Activated CD4-positive, alpha-beta T cell treated with anti-CD3 and anti-CD28 coated beads, Interleukin-2, amount 10 ng/mL, durations not matched to agents 7 days and 5 days (primary cell): Measurements from ENCODE around the gene TMEM217. TPM values are rescaled to one million over a fixed set of nuclear protein-coding genes. Genes with fewer than 3 reads are reported as not detected.
"Not testable (repeated sequence)": the region's sequence is repeated elsewhere in the genome, so short reads cannot be mapped to it uniquely, and the experiment has no call there.

Experiments used
- CTCF ChIA-PET: fragments of 350-600 bp; sonication (Branson Sonifier 250); formaldehyde crosslinking; loops from one replicate; lab custom pipeline; 2021; ENCODE audit warnings: antibody characterized with exemption; lab: Charles Lee
- POLR2A ChIA-PET: fragments of 350-600 bp; sonication (Branson Sonifier 250); formaldehyde crosslinking; loops from one replicate; lab custom pipeline; 2021; ENCODE audit warnings: antibody characterized with exemption; lab: Charles Lee
- DNase-seq: peaks from one replicate; pipeline ENCODE4 v3.0.0-alpha.2; 2020
- H3K27ac Mint-ChIP-seq: one replicate; pipeline ENCODE4 v1.8.0; 2021; ENCODE audit warnings: mild to moderate bottlenecking, moderate library complexity, mixed read lengths
- H3K27me3 Mint-ChIP-seq: one replicate; pipeline ENCODE4 v1.8.0; 2021; ENCODE audit warnings: mixed read lengths
- H3K36me3 Mint-ChIP-seq: one replicate; pipeline ENCODE4 v1.8.0; 2021; ENCODE audit warnings: low read depth, mixed read lengths
- H3K4me1 Mint-ChIP-seq: one replicate; pipeline ENCODE4 v1.8.0; 2021; ENCODE audit warnings: mixed read lengths
- H3K4me3 Mint-ChIP-seq: one replicate; pipeline ENCODE4 v1.8.0; 2021; ENCODE audit warnings: mild to moderate bottlenecking, moderate library complexity, mixed read lengths
- H3K9me3 Mint-ChIP-seq: one replicate; pipeline ENCODE4 v1.8.0; 2021; ENCODE audit warnings: mixed read lengths
- total RNA-seq, 2 experiments: library from RNA; stranded (reverse); gene quantifications; one replicate each; pipeline ENCODE4 v1.2.3, GENCODE V29; 2021

The TMEM217 gene
- total RNA-seq, 2 experiments from 2014 or later: 0.92 to 1.3 TPM

DNA sequence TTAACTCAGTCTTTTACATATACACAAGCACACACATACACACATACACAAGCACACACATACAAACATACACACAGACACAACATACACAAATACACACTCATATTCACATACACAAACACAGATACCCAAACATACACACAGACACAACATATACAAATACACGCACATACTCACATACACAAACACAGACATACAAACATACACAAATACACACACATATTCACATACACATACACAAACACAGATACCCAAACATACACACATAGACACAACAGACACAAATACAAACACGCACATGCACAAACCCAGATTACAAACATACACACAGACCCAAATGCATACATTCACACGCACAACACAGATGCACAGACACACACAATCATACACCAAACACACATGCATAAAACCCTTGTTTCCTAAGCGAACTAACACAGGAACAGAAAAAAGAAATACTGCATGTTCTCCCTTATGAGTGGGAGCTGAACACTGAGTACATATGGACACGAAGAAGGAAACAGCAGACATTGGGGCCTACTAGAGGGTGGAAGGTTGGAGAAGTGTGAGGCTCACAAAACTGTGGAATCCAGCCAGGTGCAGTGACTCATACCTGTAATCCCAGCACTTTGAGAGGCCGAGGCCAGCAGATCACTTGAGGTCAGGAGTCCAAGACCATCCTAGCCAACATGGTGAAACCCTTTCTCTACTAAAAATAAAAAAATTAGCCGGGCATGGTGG is 53.8 kb downstream of the TMEM217 start:
- Mint-ChIP-seq H3K4me1 (peaks cover 66% of the 10 kb centered on the region), H3K9me3 (no peaks in the 10 kb centered on the region), H3K36me3 (peaks cover 7% of the 10 kb centered on the region), H3K27ac (peak overlapping the region; percentile 1), H3K27me3 (no peaks in the 10 kb centered on the region), H3K4me3 (no peak overlapping the region)
- CTCF ChIA-PET: interaction anchor here (1.2 to 14.4 kb wide), 9 partner anchors 9 to 186 kb away, joined by 3 to 482 read pairs (median 9); partner anchors contain the start of gene PIM1
- no peak for DNase-seq
- POLR2A ChIA-PET: no interaction called here

DNA sequence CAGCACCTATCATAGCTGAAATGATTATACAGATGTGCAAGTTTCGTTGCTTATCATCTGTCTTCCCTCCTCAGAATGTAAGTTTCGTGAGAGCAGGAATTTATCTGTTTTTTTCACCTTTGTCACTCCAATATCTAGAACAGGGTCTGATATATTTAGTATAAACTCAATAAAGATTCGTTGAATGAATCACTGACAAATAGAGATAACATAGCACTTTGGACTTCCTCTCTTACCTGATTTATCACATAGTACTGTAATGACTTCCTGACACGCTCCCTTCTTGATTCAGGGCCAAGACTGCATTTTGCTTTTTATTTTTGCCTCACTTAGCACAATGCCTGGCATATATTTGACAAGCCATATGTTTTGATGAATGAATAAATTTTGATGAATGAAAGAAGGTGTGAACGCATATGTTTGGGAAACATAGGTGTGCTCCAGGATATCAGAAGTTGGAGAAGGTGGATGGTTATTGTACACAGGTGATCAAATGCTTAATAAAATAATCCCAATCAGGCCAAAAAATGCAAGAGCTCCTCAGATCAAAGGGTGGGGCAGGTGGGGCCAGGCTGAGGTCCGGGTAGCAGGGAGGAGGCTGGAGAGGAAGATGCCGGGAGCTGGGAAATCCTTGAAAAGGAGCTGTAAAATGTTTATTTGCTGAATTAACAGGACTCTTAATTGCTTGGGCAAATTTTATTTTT is 55.0 kb downstream of the TMEM217 start:
- H3K4me1 Mint-ChIP-seq: peaks cover 58% of the 10 kb centered on the region
- no peaks in the 10 kb centered on the region for H3K27me3 Mint-ChIP-seq
- peak overlapping the region; percentile 72 for H3K27ac Mint-ChIP-seq
- ChIA-PET POLR2A (interaction anchor here (0.7 kb wide), 1 partner anchor 21 kb away, joined by 4 read pairs; no protein-coding TSS in a partner anchor), CTCF (interaction anchor here (0.6 to 3.9 kb wide), 8 partner anchors 8 to 184 kb away, joined by 3 to 20 read pairs (median 4); no protein-coding TSS in a partner anchor)
- H3K9me3 Mint-ChIP-seq: no peaks in the 10 kb centered on the region
- no peak overlapping the region for H3K4me3 Mint-ChIP-seq
- no peak for DNase-seq
- peaks cover 4% of the 10 kb centered on the region for H3K36me3 Mint-ChIP-seq

DNA sequence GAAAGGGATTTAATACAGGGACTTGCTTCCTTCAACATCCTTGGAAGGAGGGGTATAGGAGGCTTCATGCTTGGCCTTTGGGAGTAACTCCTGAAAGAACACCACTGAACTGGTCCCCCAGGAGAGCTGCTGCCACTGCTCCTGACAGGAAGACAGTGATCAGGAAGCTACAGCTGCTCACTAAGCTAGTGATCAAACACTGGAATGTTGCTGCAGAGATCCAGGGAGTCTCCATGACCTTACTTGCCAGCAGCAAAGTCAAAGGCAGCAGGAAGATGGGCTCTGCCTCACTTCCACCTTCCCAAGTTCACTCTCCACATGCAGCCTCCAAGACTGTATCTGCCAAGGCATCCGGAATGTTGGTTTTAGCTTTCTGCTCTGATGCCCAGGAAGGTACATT is 56.2 kb downstream of the TMEM217 start:
- peak overlapping the region; percentile 55 for H3K27ac Mint-ChIP-seq
- H3K27me3 Mint-ChIP-seq: no peaks in the 10 kb centered on the region
- CTCF ChIA-PET: interaction anchor here (1.2 to 3.9 kb wide), 4 partner anchors 8 to 183 kb away, joined by 4 to 20 read pairs (median 8); no protein-coding TSS in a partner anchor
- peaks cover 46% of the 10 kb centered on the region for H3K4me1 Mint-ChIP-seq
- no peak overlapping the region for H3K4me3 Mint-ChIP-seq
- H3K36me3 Mint-ChIP-seq: peaks cover 2% of the 10 kb centered on the region
- no peaks in the 10 kb centered on the region for H3K9me3 Mint-ChIP-seq
- no peak for DNase-seq
- POLR2A ChIA-PET: no interaction called here

DNA sequence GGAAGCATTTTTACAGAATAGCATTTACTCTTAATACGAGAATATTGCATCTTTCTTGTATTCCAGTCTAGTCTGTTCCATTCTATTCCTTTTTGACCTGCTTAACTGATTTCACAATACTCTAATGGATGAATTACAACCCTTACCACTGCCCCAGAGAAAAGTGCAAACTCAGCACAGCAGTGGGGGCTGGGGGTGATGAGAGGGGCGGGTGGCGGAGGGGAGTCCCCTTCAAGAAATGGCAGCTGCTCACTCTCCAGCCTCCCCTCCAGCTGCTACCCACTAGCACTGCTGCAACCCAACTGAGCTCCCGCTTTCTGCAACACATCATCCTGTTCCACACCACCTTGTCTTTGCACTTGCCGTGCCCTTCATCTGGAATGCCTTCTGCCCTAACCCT is 57.9 kb downstream of the TMEM217 start:
- POLR2A ChIA-PET: no interaction called here
- peaks cover 3% of the 10 kb centered on the region for H3K9me3 Mint-ChIP-seq
- CTCF ChIA-PET: interaction anchor here (1.1 to 3.9 kb wide), 7 partner anchors 9 to 182 kb away, joined by 3 to 20 read pairs (median 10); no protein-coding TSS in a partner anchor
- no peaks in the 10 kb centered on the region for H3K27me3 Mint-ChIP-seq
- H3K27ac Mint-ChIP-seq: no peak overlapping the region
- no peak overlapping the region for H3K4me3 Mint-ChIP-seq
- H3K36me3 Mint-ChIP-seq: peaks cover 2% of the 10 kb centered on the region
- peaks cover 36% of the 10 kb centered on the region for H3K4me1 Mint-ChIP-seq
- no peak for DNase-seq

DNA sequence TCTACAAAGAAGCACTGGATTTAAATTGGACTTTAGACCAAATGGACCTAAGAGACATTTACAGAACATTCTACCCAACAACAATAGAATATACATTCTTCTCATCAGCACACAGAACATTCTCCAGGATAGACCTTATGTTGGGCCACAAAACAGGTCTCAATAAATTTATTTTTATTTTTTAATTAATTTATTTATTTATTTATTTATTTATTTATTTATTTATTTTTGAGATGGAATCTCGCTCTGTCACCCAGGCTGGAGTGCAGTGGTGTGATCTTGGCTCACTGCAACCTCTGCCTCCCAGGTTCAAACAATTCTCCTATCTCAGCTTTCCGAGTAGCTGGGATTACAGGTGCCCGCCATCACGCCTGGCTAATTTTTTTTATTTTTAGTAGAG is 61.5 kb downstream of the TMEM217 start:
- peaks cover 34% of the 10 kb centered on the region for H3K4me1 Mint-ChIP-seq
- H3K36me3 Mint-ChIP-seq, H3K27me3 Mint-ChIP-seq, H3K27ac Mint-ChIP-seq, H3K4me3 Mint-ChIP-seq, DNase-seq, H3K9me3 Mint-ChIP-seq, POLR2A ChIA-PET: not testable (repeated sequence)
- CTCF ChIA-PET: interaction anchor here (0.6 to 1.9 kb wide), 6 partner anchors 8 to 178 kb away, joined by 3 to 7 read pairs (median 4); no protein-coding TSS in a partner anchor

DNA sequence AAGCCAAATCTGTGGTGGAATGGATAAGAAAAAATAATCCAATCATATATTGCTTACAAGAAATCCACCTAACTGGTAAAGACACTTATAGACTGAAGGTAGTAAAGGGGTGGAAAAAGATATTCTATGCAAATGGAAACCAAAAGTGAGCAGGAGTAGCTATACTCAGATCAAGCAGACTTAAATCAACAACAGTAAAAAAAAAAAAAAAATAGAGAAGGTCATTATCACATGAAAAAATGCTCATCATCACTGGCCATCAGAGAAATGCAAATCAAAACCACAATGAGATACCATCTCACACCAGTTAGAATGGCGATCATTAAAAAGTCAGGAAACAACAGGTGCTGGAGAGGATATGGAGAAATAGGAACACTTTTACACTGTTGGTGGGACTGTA is 63.1 kb downstream of the TMEM217 start:
- Mint-ChIP-seq H3K4me1 (peaks cover 42% of the 10 kb centered on the region), H3K27ac (peak overlapping the region; percentile 76)
- H3K4me3 Mint-ChIP-seq, H3K9me3 Mint-ChIP-seq, POLR2A ChIA-PET, DNase-seq, H3K36me3 Mint-ChIP-seq, H3K27me3 Mint-ChIP-seq: not testable (repeated sequence)
- CTCF ChIA-PET: interaction anchor here (0.7 to 3.1 kb wide), 12 partner anchors 8 to 176 kb away, joined by 3 to 26 read pairs (median 8); partner anchors contain the start of gene PIM1

DNA sequence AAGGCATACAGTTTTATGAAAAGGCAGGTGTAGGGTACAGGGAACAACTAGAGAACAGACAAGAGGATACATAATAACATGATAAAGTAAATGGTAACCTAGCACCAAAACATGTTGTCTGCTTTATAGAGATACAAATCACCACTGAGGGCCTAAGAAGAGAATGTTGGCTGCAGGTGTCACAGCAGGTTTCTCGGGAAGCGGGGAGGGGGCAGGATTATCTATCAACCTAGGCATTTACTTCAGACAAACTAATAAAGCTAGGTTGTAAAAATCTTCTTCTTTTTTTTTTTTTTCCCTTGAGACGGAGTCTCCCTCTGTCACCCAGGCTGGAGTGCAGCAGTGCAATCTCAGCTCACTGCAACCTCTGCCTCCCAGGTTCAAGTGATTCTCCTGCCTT is 65.3 kb downstream of the TMEM217 start:
- Mint-ChIP-seq H3K4me1 (peaks cover 56% of the 10 kb centered on the region), H3K36me3 (peaks cover 10% of the 10 kb centered on the region), H3K9me3 (peaks cover 4% of the 10 kb centered on the region), H3K27ac (peak overlapping the region; percentile 81), H3K27me3 (no peaks in the 10 kb centered on the region), H3K4me3 (no peak overlapping the region)
- ChIA-PET POLR2A (interaction anchor here (0.6 kb wide), 1 partner anchor 227 kb away, joined by 5 read pairs; no protein-coding TSS in a partner anchor), CTCF (interaction anchor here (0.7 to 3.1 kb wide), 9 partner anchors 9 to 174 kb away, joined by 3 to 26 read pairs (median 5); no protein-coding TSS in a partner anchor)
- DNase-seq: no peak

DNA sequence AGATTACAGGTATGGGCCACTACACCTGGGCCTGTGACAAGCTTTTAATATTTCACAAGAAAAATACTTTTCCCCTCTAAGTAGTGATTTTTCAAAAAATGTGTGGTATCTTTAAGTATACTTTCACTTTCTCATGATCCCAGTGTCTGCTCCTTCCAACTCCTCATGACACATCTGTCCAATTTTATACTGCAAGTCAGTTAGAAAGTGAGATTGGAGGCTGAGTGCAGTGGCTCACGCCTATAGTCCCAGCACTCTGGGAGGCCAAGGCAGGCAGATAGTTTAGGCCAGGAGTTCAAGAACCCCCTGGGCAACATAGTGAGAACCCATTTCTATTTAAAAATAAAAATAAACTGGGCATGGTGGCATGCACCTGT is 67.8 kb downstream of the TMEM217 start:
- H3K27ac Mint-ChIP-seq: peak overlapping the region; percentile 81
- peaks cover 77% of the 10 kb centered on the region for H3K4me1 Mint-ChIP-seq
- no peak overlapping the region for H3K4me3 Mint-ChIP-seq
- ChIA-PET POLR2A (interaction anchor here (0.6 kb wide), 1 partner anchor 169 kb away, joined by 5 read pairs; no protein-coding TSS in a partner anchor), CTCF (interaction anchor here (0.5 to 5.3 kb wide), 16 partner anchors 9 to 368 kb away, joined by 3 to 43 read pairs (median 4); no protein-coding TSS in a partner anchor)
- H3K27me3 Mint-ChIP-seq: no peaks in the 10 kb centered on the region
- H3K9me3 Mint-ChIP-seq: peaks cover 6% of the 10 kb centered on the region
- DNase-seq: no peak
- H3K36me3 Mint-ChIP-seq: peaks cover 22% of the 10 kb centered on the region

DNA sequence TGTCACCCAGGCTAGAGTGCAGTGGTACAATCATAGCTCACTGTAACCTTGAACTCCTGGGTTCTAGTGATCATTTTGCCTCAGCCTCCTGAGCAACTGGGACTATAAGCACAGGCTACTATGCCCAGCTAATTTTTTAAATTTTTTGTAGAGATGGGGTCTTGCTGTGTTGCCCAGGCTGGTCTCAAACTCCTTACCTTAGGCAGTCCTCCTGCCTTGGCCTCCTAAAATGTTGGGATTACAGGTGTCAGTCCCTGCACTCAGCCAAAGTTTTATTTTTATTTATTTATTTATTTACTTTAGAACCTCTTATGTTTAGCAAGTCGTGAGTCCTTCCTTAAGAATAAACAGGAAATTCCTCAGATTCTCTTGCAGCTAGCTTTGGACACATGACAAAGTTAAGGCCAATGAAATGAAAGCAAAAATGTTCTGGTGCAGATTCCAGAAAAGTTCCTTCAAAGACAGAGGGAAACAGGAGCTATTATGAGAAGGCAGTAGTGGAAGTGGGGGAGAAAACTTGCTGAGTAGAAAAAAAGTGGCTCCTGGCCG is 68.9 kb downstream of the TMEM217 start:
- H3K36me3 Mint-ChIP-seq: peaks cover 22% of the 10 kb centered on the region
- H3K27ac Mint-ChIP-seq: peak overlapping the region; percentile 81
- CTCF ChIA-PET: interaction anchor here (0.7 to 5.3 kb wide), 13 partner anchors 8 to 171 kb away, joined by 3 to 43 read pairs (median 4); no protein-coding TSS in a partner anchor
- no peak for DNase-seq
- H3K9me3 Mint-ChIP-seq: peaks cover 6% of the 10 kb centered on the region
- H3K27me3 Mint-ChIP-seq: no peaks in the 10 kb centered on the region
- H3K4me3 Mint-ChIP-seq: no peak overlapping the region
- peaks cover 70% of the 10 kb centered on the region for H3K4me1 Mint-ChIP-seq
- POLR2A ChIA-PET: no interaction called here

DNA sequence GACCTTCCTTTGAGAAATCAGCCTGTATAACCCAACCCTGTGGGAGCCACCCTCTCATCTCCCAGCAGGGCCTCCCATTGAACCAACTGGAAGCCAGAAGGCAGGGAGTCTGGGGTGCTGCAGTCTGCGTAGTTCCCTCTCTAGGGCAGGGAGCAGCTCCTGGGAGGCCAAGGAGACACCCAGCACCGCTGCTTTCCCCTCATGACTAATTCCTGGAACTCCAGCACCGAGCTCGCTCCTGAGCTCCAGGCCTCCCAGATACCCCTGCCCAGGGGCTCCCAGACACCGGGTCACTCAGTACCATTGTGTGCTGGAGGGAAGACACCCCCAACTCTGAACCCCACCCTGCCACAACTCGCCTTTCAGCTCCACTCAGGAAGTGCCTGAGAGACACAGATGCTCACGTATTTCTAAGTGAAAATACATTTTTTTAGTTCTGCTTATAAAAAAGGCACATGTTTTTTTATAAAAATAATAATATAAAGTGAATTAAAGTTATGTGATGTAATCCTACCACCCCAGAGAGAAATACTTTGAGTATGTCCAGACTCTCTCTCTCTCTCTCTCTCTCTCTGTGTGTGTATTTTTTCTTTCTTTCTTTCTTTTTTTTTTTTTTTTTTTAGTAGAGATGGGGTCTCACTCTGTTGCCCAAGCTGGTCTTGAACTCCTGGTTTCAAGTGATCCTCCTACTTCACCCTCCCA is 70.5 kb downstream of the TMEM217 start:
- POLR2A ChIA-PET: interaction anchor here (0.7 to 0.8 kb wide), 2 partner anchors 11 to 20 kb away, joined by 4 read pairs; no protein-coding TSS in a partner anchor
- peaks cover 25% of the 10 kb centered on the region for H3K36me3 Mint-ChIP-seq
- H3K4me3 Mint-ChIP-seq: peak overlapping the region; percentile 18
- no peak for DNase-seq
- H3K27ac Mint-ChIP-seq: peak overlapping the region; percentile 95
- peaks cover 70% of the 10 kb centered on the region for H3K4me1 Mint-ChIP-seq
- peaks cover 6% of the 10 kb centered on the region for H3K9me3 Mint-ChIP-seq
- no peaks in the 10 kb centered on the region for H3K27me3 Mint-ChIP-seq
- CTCF ChIA-PET: interaction anchor here (0.8 to 5.3 kb wide), 13 partner anchors 7 to 169 kb away, joined by 3 to 43 read pairs (median 5); no protein-coding TSS in a partner anchor

DNA sequence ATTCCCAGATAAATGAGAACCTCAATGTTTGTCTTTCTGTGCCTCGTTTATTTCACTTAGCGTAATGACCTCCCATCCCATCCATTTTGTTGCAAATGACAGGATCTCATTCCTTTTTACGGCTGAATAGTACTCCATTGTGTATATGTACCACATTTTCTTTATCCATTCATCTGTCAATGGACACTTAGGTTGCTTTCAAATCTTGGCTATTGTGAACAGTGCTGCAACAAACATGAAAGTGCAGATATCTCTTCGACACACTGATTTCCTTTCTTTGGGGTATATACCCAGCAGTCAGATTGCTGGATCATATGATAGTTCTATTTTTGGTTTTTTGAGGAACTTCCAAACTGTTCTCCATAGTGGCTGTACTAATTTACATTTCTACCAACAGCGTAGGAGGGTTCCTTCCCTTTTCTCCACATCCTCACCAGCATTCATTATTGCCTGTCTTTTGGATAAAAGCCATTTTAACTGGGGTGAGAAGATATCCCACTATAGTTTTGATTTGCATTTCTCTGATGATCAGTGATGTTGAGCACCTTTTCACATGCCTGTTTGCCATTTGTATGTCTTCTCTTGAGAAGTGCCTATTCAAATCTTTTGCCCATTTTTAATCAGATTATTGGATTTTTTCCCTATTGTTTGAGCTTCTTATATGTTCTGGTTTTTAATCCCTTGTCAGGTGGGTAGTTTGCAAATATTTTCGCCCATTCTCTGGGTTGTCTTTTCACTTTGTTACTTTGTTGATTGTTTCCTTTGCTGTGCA is 71.8 kb downstream of the TMEM217 start:
- POLR2A ChIA-PET, H3K27me3 Mint-ChIP-seq, DNase-seq, H3K4me3 Mint-ChIP-seq, H3K9me3 Mint-ChIP-seq: not testable (repeated sequence)
- CTCF ChIA-PET: interaction anchor here (1.1 to 5.3 kb wide), 9 partner anchors 8 to 168 kb away, joined by 4 to 43 read pairs (median 5); no protein-coding TSS in a partner anchor
- Mint-ChIP-seq H3K27ac (peak overlapping the region; percentile 95), H3K36me3 (peaks cover 22% of the 10 kb centered on the region), H3K4me1 (peaks cover 72% of the 10 kb centered on the region)
